HepG2 (cell line): ENCODE results near the gene UBAP1. TPM values are rescaled to one million over a fixed set of nuclear protein-coding genes. Genes with fewer than 3 reads are reported as not detected.

Source experiments
- ARNT ChIP-seq: fragments of 450-650 bp; IDR thresholded peaks from 2 replicates; pipeline ENCODE4 v1.6.1; 2017
- ARNTL ChIP-seq: sonication (generic); formaldehyde crosslinking; IDR thresholded peaks from 2 replicates; pipeline ENCODE4 v1.4.0; 2020; ENCODE audit warnings: mild to moderate bottlenecking, missing genetic modification reagents
- CHD2 ChIP-seq: IDR thresholded peaks from 2 replicates; pipeline ENCODE4 v1.6.1; 2011; ENCODE audit warnings: low read depth, low read length, improper control_type of control experiment
- GZF1 ChIP-seq: sonication (generic); formaldehyde crosslinking; IDR thresholded peaks from 2 replicates; pipeline ENCODE4 v1.5.1; 2020; ENCODE audit warnings: mild to moderate bottlenecking, missing genetic modification reagents
- HMG20A ChIP-seq: IDR thresholded peaks from 2 replicates; pipeline ENCODE4 v1.6.1; 2016; ENCODE audit warnings: borderline replicate concordance
- HMGA1 ChIP-seq: sonication (generic); formaldehyde crosslinking; conservative IDR thresholded peaks from 2 replicates; pipeline ENCODE4 v1.4.0; 2020; ENCODE audit warnings: missing genetic modification reagents
- JUND ChIP-seq: sonication (generic); formaldehyde crosslinking; IDR thresholded peaks from 2 replicates; pipeline ENCODE4 v1.8.0; 2022; ENCODE audit warnings: mild to moderate bottlenecking, missing genetic modification reagents
- MIER3 ChIP-seq: IDR thresholded peaks from 2 replicates; pipeline ENCODE4 v1.6.1; 2016; ENCODE audit warnings: missing compliant biosample characterization, borderline replicate concordance
- PPARG ChIP-seq: conservative IDR thresholded peaks from 2 replicates; pipeline ENCODE4 v1.6.1; 2016; ENCODE audit warnings: missing biosample characterization, missing genetic modification reagents
- THYN1 ChIP-seq: sonication (generic); formaldehyde crosslinking; IDR thresholded peaks from 2 replicates; pipeline ENCODE4 v1.8.1; 2023; ENCODE audit warnings: low read depth, mild to moderate bottlenecking, moderate library complexity, missing genetic modification reagents, borderline replicate concordance
- ZNF136 ChIP-seq: sonication (generic); formaldehyde crosslinking; IDR thresholded peaks from 2 replicates; pipeline ENCODE4 v1.8.1; 2022; ENCODE audit warnings: low read depth, mild to moderate bottlenecking, moderate library complexity, missing genetic modification reagents
- ZNF207 ChIP-seq: fragments of 450-650 bp; IDR thresholded peaks from 2 replicates; pipeline ENCODE4 v1.6.1; 2016; ENCODE audit warnings: antibody characterized with exemption, borderline replicate concordance
- ZNF451 ChIP-seq: sonication (generic); formaldehyde crosslinking; IDR thresholded peaks from 2 replicates; pipeline ENCODE4 v1.5.0; 2020; ENCODE audit warnings: mild to moderate bottlenecking, missing genetic modification reagents
- ZNF883 ChIP-seq: sonication (generic); formaldehyde crosslinking; IDR thresholded peaks from 2 replicates; pipeline ENCODE4 v1.5.1; 2020; ENCODE audit warnings: mild to moderate bottlenecking, missing genetic modification reagents; ENCODE audit errors: not compliant biosample characterization
- polyA plus RNA-seq, 8 experiments: library from polyadenylated mRNA; depleted of rRNA in 3 of 8; stranded (reverse) in 7 of 8; unstranded in 1 of 8; fragments of >200 nt; fragmentation: Illumina TruSeq in 4 of 8; extraction: Trizol in 4 of 8; gene quantifications; 2 replicates each; pipeline versions ENCODE4 v1.2.1 to v1.2.3, GENCODE V29; 2011 to 2016; ENCODE audit warnings: low read depth in 4 of 8, missing spikeins in 1 of 8, mixed read lengths in 1 of 8; ENCODE audit not compliant: insufficient read depth in 1 of 8
- total RNA-seq, 5 experiments: library from RNA; depleted of rRNA; stranded (reverse); fragments of >200 nt; fragmentation: Illumina TruSeq; extraction: Trizol; gene quantifications; 2 replicates each; pipeline ENCODE4 v1.2.3, GENCODE V29; 2016; ENCODE audit warnings: low read depth in 1 of 5
- TF ChIP-seq, protein P1 (sequence below): sonication (generic); formaldehyde crosslinking; IDR thresholded peaks from 2 replicates; pipeline ENCODE4 v1.4.0; 2020; ENCODE audit warnings: mild to moderate bottlenecking, missing genetic modification reagents
- TF ChIP-seq, protein P2 (sequence below): sonication (generic); formaldehyde crosslinking; IDR thresholded peaks from 2 replicates; pipeline ENCODE4 v1.5.0; 2020; ENCODE audit warnings: mild to moderate bottlenecking, missing genetic modification reagents
- TF ChIP-seq, protein P3 (sequence below): fragments of 450-650 bp; IDR thresholded peaks from 2 replicates; pipeline ENCODE4 v1.6.1; 2016
- TF ChIP-seq, protein P4 (sequence below): IDR thresholded peaks from 2 replicates; pipeline ENCODE4 v1.6.1; 2016; ENCODE audit warnings: missing compliant biosample characterization, missing genetic modification reagents, borderline replicate concordance
- TF ChIP-seq, protein P5 (sequence below): sonication (generic); formaldehyde crosslinking; IDR thresholded peaks from 2 replicates; pipeline ENCODE4 v1.4.0; 2020; ENCODE audit warnings: missing genetic modification reagents, borderline replicate concordance

Gene UBAP1
- total and polyA plus RNA-seq, 2 of the 13 experiments (the other 11 are each of a cell fraction or from before 2014, with no cell fraction given), result 19.5 to 40.5 TPM

DNA sequence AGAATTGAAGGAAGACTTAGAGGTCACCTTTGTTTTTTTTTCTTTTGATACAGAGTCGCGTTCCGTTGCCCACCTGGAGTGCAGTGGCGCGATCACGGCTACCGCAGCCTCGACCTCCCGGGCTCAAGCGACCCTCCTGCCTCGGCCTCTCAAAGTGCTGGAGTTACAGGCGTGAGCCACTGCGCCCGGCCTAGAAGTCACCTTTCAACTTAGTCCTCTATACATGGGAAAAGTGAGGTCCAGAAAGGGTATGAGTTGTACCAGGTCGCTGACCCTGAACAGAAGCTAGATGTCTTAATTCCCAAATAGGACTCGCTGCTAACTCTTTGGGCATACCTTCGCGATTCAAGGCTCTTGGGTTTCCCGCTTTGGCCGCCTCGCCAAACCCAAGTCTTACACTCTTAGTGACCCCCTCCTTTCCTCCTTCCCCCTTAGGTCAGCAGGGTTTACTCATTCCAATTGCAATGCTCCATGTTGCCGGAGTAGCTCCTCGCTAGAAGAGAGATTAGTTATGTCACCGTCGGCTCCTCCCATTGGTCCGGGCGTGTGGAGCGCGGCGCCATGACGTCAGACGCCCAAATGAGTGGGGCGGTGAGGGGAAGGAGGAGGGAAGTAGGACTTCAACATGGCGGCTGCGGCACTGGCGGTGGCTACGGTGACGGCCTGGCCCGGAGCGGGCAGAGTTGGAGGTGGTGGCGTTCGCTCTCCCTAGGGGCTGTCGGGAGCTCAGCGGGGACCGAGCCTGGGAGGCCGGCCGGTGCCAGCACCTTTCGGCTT lies at the start of gene UBAP1 (continued):
- TF ChIP-seq, protein P1, sequence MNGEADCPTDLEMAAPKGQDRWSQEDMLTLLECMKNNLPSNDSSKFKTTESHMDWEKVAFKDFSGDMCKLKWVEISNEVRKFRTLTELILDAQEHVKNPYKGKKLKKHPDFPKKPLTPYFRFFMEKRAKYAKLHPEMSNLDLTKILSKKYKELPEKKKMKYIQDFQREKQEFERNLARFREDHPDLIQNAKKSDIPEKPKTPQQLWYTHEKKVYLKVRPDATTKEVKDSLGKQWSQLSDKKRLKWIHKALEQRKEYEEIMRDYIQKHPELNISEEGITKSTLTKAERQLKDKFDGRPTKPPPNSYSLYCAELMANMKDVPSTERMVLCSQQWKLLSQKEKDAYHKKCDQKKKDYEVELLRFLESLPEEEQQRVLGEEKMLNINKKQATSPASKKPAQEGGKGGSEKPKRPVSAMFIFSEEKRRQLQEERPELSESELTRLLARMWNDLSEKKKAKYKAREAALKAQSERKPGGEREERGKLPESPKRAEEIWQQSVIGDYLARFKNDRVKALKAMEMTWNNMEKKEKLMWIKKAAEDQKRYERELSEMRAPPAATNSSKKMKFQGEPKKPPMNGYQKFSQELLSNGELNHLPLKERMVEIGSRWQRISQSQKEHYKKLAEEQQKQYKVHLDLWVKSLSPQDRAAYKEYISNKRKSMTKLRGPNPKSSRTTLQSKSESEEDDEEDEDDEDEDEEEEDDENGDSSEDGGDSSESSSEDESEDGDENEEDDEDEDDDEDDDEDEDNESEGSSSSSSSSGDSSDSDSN (CRISPR knock-in tag), result peak; percentile 30; the same call in 1 of the 2 replicates
- TF ChIP-seq ZNF136 (CRISPR knock-in tag) (no peak), MIER3 (CRISPR knock-in tag) (no peak; the same call in 1 of the 2 replicates), ZNF883 (peak; percentile 79), CHD2 (0 out of 2 replicates have a peak, but pooled peaks have one; percentile 14), THYN1 (CRISPR knock-in tag) (no peak), ZNF451 (CRISPR knock-in tag) (0 out of 2 replicates have a peak, but pooled peaks have one; percentile 42), ARNT (no peak), HMG20A (CRISPR knock-in tag) (0 out of 2 replicates have a peak, but pooled peaks have one; percentile 21), JUND (CRISPR knock-in tag) (peak; percentile 64), PPARG (0 out of 2 replicates have a peak, but pooled peaks have one; percentile 54), HMGA1 (CRISPR knock-in tag) (no peak), ARNTL (CRISPR knock-in tag) (peak; percentile 58; the same call in 1 of the 2 replicates), GZF1 (CRISPR knock-in tag) (no peak), ZNF207 (no peak)
- TF ChIP-seq, protein P2, sequence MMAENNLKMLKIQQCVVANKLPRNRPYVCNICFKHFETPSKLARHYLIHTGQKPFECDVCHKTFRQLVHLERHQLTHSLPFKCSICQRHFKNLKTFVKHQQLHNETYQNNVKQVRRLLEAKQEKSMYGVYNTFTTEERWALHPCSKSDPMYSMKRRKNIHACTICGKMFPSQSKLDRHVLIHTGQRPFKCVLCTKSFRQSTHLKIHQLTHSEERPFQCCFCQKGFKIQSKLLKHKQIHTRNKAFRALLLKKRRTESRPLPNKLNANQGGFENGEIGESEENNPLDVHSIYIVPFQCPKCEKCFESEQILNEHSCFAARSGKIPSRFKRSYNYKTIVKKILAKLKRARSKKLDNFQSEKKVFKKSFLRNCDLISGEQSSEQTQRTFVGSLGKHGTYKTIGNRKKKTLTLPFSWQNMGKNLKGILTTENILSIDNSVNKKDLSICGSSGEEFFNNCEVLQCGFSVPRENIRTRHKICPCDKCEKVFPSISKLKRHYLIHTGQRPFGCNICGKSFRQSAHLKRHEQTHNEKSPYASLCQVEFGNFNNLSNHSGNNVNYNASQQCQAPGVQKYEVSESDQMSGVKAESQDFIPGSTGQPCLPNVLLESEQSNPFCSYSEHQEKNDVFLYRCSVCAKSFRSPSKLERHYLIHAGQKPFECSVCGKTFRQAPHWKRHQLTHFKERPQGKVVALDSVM (CRISPR knock-in tag), result peak; percentile 79
- TF ChIP-seq, protein P3, sequence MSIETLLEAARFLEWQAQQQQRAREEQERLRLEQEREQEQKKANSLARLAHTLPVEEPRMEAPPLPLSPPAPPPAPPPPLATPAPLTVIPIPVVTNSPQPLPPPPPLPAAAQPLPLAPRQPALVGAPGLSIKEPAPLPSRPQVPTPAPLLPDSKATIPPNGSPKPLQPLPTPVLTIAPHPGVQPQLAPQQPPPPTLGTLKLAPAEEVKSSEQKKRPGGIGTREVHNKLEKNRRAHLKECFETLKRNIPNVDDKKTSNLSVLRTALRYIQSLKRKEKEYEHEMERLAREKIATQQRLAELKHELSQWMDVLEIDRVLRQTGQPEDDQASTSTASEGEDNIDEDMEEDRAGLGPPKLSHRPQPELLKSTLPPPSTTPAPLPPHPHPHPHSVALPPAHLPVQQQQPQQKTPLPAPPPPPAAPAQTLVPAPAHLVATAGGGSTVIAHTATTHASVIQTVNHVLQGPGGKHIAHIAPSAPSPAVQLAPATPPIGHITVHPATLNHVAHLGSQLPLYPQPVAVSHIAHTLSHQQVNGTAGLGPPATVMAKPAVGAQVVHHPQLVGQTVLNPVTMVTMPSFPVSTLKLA, result no peak
- TF ChIP-seq, protein P4, sequence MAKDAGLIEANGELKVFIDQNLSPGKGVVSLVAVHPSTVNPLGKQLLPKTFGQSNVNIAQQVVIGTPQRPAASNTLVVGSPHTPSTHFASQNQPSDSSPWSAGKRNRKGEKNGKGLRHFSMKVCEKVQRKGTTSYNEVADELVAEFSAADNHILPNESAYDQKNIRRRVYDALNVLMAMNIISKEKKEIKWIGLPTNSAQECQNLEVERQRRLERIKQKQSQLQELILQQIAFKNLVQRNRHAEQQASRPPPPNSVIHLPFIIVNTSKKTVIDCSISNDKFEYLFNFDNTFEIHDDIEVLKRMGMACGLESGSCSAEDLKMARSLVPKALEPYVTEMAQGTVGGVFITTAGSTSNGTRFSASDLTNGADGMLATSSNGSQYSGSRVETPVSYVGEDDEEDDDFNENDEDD (CRISPR knock-in tag), result 0 out of 2 replicates have a peak, but pooled peaks have one; percentile 11
- TF ChIP-seq, protein P5, sequence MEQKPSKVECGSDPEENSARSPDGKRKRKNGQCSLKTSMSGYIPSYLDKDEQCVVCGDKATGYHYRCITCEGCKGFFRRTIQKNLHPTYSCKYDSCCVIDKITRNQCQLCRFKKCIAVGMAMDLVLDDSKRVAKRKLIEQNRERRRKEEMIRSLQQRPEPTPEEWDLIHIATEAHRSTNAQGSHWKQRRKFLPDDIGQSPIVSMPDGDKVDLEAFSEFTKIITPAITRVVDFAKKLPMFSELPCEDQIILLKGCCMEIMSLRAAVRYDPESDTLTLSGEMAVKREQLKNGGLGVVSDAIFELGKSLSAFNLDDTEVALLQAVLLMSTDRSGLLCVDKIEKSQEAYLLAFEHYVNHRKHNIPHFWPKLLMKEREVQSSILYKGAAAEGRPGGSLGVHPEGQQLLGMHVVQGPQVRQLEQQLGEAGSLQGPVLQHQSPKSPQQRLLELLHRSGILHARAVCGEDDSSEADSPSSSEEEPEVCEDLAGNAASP, result peak; percentile 36; the same call in 1 of the 2 replicates
